Brain microvascular endothelial cell (primary cell): ENCODE results near the gene TCF12.

Experiments used
- DNase-seq: peaks from one replicate; pipeline ENCODE4 v3.0.0-alpha.2; 2020
- H3K27ac ChIP-seq: fragments of 250-450 bp; sonication (Bioruptor Pico); 2 replicates; pipeline ENCODE4 v1.5.1; 2020; ENCODE audit warnings: mild to moderate bottlenecking, moderate library complexity
- H3K27me3 ChIP-seq: fragments of 250-450 bp; sonication (Bioruptor Pico); replicated peaks from 2 replicates; pipeline ENCODE4 v1.5.1; 2020; ENCODE audit warnings: mild to moderate bottlenecking
- H3K36me3 ChIP-seq: fragments of 250-450 bp; sonication (Bioruptor Pico); replicated peaks from 2 replicates; pipeline ENCODE4 v1.5.1; 2020; ENCODE audit warnings: mild to moderate bottlenecking
- H3K4me3 ChIP-seq: 2 replicates; pipeline ENCODE4 v1.5.1; 2011; ENCODE audit warnings: low read depth, mild to moderate bottlenecking, control low read depth, low read length, moderate library complexity
- CTCF ChIP-seq: IDR thresholded peaks from 2 replicates; pipeline ENCODE4 v1.5.1; 2011; ENCODE audit warnings: low read depth, mild to moderate bottlenecking, moderate library complexity, low read length, control low read depth, inconsistent platforms; ENCODE audit errors: missing control alignments
- in situ Hi-C: cut with HindIII; loops from 2 replicates; pipeline ENCODE4 v1.10.0; 2017; ENCODE audit warnings: low sequenced_read_pairs, low pct_ligation_motif_present

The TCF12 gene

GRCh38 chr15:57216288-57216687, 297.8 kb downstream of the TCF12 start:
- no peak for TF ChIP-seq CTCF
- H3K4me3 ChIP-seq: no peak overlapping the region

DNA sequence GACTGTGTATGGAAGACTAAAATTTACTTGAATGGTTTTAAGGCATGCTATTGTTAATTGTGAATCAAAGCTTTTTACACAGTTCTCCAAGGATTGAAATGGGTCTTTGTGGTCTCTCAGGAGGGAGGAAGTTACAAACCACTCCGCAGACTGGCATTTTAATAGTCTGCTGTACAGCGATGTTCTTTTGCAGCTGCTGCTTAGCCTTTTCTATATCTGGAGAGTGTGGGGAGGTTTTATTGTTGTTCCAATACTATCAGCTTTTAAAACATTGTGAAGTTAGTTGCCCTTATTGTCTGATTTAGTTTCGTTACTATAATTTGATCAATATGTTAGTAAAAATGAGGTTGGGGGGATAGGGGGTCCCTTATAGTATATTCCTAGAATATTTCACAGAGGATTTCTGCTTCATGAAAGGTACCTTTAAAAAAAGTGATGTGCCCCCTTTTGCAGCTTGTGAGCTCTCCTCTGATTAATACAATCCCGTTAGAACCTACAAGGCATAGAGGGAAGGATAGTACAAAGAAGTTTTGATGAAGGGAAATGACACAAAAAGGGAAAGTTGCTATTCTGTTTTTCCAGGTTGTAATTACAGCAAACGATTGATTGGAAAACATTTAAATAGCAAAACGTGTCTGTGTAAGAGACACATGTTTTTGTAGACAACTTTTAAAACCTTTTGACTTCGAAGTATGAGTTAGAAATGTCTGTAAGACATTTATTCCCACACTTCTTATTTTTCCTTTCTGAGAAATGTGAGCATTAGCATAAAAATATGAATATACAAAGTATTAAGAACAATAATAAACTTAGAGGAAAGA, 299.5 kb downstream of the TCF12 start:
- H3K4me3 ChIP-seq: no peak overlapping the region
- no peaks in the 10 kb centered on the region for H3K36me3 ChIP-seq
- H3K27me3 ChIP-seq: no peaks in the 10 kb centered on the region
- no peak for TF ChIP-seq CTCF
- DNase-seq: no peak
- H3K27ac ChIP-seq: peak overlapping the region; percentile 41
- in situ Hi-C loops: no loop called here

More at GRCh38 chr15:57216288-57216687, 297.8 kb downstream of the TCF12 start:
- DNase-seq: peak; percentile 89
- no peaks in the 10 kb centered on the region for H3K36me3 ChIP-seq
- H3K27ac ChIP-seq: peak overlapping the region; percentile 48
- H3K27me3 ChIP-seq: no peaks in the 10 kb centered on the region
- in situ Hi-C loops: no loop called here

DNA sequence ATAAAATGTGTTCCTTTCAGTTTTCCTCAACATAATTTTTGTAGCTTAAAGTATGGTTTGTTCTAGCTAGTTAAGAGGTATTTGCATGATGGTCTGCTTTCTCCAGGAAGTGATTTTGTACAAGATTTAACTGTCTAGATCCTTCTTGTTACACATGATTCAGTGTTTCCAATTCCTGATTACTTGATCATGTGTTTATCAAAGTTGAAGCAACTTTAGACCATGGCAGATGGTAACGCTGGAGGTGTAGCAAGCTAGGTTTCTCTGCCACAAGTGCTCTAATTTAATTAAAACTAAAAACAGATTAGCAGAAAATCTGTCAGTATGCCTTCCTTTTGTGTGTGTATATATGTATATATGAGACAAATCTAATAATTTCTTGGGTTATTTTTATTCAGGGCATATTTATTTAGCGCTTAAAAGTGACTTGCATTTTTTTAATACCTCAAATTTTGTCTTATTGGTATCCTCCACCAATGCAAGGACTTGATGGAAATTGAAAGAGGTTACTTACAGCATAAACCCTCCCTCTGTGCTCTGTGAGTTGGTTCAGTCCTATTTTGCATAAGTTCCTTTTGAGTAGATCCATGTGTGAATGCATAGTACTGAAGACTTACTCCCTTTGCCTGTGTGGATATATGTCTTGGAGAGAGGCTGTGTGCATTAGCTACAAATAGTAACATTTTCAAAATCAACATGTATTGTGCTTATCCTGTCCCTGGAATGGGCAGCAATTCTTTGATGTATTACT, 300.6 kb downstream of the TCF12 start:
- Histone ChIP-seq H3K36me3 (no peaks in the 10 kb centered on the region), H3K27me3 (no peaks in the 10 kb centered on the region), H3K27ac (peak overlapping the region; percentile 11), H3K4me3 (peak overlapping the region; percentile 44)
- in situ Hi-C loops: no loop called here
- peak; percentile 76 for DNase-seq
- no peak for TF ChIP-seq CTCF

DNA sequence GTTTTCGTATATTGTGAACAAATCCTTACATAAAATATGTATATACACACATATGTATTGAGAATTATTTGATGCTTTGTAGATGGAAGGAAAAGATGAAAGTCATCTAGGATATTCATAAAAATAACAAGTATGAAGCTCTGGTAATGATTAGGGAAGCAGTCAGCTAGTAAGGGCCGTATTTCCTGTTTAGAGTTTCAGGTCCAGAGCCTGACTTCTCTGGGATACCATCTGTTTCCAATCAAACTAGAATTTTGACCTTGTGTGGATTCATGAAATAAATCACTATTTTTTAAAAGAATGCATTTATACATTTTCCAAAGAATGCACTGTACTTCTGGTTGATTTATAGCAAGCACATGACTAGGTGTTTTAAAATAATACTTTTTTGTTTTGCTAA, 301.8 kb downstream of the TCF12 start:
- Histone ChIP-seq H3K27me3 (no peaks in the 10 kb centered on the region), H3K36me3 (no peaks in the 10 kb centered on the region), H3K27ac (peak overlapping the region; percentile 35), H3K4me3 (peak overlapping the region; percentile 44)
- DNase-seq: peak; percentile 18
- TF ChIP-seq CTCF: no peak
- in situ Hi-C loops: no loop called here

DNA sequence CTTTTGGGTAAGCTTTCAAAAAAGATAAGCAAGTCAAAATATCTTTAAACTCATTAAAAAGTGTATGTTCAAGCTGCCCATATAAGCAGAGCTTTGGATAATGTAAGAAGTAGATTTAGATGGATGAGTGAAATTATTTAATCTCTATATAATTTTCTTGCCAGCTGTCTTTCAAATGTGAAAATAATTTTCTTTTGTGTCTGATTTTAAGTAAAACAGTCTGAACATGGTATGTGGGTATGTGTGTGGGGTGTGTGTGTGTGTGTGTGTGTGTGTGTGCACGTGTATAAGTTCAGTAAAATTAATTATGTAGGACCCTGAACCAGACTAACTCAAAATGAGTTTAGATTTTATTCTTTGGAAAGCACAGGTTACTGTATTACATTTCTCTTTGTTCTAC, 302.7 kb downstream of the TCF12 start:
- no peak for DNase-seq
- no peak for TF ChIP-seq CTCF
- Histone ChIP-seq H3K36me3 (no peaks in the 10 kb centered on the region), H3K27ac (no peak overlapping the region), H3K4me3 (peak overlapping the region; percentile 23), H3K27me3 (no peaks in the 10 kb centered on the region)
- in situ Hi-C loops: no loop called here
